Endothelial cell of umbilical vein (primary cell): Measurements from ENCODE around the gene ATXN1.

Experiments used
- EZH2 ChIP-seq: IDR thresholded peaks from 2 replicates; pipeline ENCODE4 v1.6.1; 2012; ENCODE audit warnings: borderline replicate concordance, low read depth, mild to moderate bottlenecking, moderate library complexity, low read length, inconsistent platforms; ENCODE audit not compliant: severe bottlenecking
- FOS ChIP-seq: IDR thresholded peaks from 2 replicates; pipeline ENCODE4 v1.6.1; 2011; ENCODE audit warnings: mild to moderate bottlenecking, low read length, moderate library complexity, borderline replicate concordance; ENCODE audit not compliant: insufficient read depth
- MYC ChIP-seq: IDR thresholded peaks from one replicate; pipeline ENCODE4 v1.6.1; 2011; ENCODE audit warnings: mild to moderate bottlenecking, low read depth, low read length
- POLR2A ChIP-seq: IDR thresholded peaks from 2 replicates; pipeline ENCODE4 v1.6.1; 2012; ENCODE audit warnings: low read depth, mild to moderate bottlenecking, control low read depth, low read length
- POLR2AphosphoS5 ChIP-seq: IDR thresholded peaks from 2 replicates; pipeline ENCODE4 v1.6.1; 2012; ENCODE audit warnings: low read depth, mild to moderate bottlenecking, control low read depth, low read length, moderate library complexity; ENCODE audit not compliant: insufficient read depth
- TF ChIP-seq, protein P1 (sequence below), 2 donors: IDR thresholded peaks; 1 replicate in 1 of 2; 2 replicates in 1 of 2; pipeline ENCODE4 v1.5.1; 2011; ENCODE audit warnings: low read length in 2 of 2, mild to moderate bottlenecking in 2 of 2, moderate library complexity in 2 of 2, control low read depth in 1 of 2, inconsistent platforms in 1 of 2, low read depth in 1 of 2; ENCODE audit not compliant: insufficient read depth in 1 of 2; ENCODE audit errors: extremely low read depth in 1 of 2
- TF ChIP-seq, protein P2 (sequence below): IDR thresholded peaks from 2 replicates; pipeline ENCODE4 v1.6.1; 2011; ENCODE audit not compliant: insufficient read depth, insufficient read length

DNA sequence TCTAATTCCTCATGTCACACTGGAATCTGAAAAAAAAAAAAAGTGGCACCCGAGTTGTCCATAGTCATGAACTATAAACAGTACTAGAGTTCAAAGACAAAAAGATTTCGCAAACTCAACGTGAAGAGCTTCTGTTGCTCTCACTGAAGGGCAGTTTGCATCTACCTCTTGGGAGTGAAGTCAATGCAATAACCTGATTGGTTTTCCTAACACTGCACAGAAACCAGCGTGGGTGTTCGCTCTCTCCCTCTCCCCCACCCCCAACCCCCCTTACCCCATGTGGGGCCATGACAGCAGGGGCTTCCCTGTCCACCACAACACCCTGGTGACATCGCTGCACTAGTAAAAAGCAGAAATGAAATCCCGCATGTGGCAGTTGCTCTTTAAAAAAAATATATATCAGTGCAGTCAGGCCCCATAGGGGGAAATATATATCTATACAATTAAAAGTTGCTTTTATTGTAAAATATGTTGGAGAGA, 456.0 kb downstream of the ATXN1 start:
- TF ChIP-seq POLR2AphosphoS5 = no peak
- TF ChIP-seq, protein P1, sequence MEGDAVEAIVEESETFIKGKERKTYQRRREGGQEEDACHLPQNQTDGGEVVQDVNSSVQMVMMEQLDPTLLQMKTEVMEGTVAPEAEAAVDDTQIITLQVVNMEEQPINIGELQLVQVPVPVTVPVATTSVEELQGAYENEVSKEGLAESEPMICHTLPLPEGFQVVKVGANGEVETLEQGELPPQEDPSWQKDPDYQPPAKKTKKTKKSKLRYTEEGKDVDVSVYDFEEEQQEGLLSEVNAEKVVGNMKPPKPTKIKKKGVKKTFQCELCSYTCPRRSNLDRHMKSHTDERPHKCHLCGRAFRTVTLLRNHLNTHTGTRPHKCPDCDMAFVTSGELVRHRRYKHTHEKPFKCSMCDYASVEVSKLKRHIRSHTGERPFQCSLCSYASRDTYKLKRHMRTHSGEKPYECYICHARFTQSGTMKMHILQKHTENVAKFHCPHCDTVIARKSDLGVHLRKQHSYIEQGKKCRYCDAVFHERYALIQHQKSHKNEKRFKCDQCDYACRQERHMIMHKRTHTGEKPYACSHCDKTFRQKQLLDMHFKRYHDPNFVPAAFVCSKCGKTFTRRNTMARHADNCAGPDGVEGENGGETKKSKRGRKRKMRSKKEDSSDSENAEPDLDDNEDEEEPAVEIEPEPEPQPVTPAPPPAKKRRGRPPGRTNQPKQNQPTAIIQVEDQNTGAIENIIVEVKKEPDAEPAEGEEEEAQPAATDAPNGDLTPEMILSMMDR (IDR thresholded peaks at IDR 0.05; ENCODE audit: extremely low read depth in 1 of 2, insufficient read depth in 1 of 2, low read depth in 1 of 2, low read length in 2 of 2) = no peak
- TF ChIP-seq POLR2A = no peak
- TF ChIP-seq, protein P2, sequence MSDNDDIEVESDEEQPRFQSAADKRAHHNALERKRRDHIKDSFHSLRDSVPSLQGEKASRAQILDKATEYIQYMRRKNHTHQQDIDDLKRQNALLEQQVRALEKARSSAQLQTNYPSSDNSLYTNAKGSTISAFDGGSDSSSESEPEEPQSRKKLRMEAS = no peak
- no peak for TF ChIP-seq EZH2
- TF ChIP-seq MYC = no peak
- TF ChIP-seq FOS = no peak
